Measurements from ENCODE around the gene TNFRSF25. TPM values are rescaled to one million over a fixed set of nuclear protein-coding genes. Genes with fewer than 3 reads are reported as not detected.

The TNFRSF25 gene
- total and polyA plus RNA-seq, 9 of the 15 experiments (the other 6 are each of a cell fraction or from before 2014, with no cell fraction given) = 0.24 to 0.49 TPM; not detected in 7

GRCh38 chr1:6424619-6425593, 41.1 kb downstream of the TNFRSF25 start, which contains the start of gene ESPN (continued):
- TF ChIP-seq CHCHD3 (CRISPR knock-in tag; IDR thresholded peaks at IDR 0.05) = no peak
- TF ChIP-seq YBX1 (IDR thresholded peaks at IDR 0.05) = no peak
- TF ChIP-seq MECOM (CRISPR knock-in tag; IDR thresholded peaks at IDR 0.05) = no peak
- no peak for TF ChIP-seq ZNF280B (CRISPR knock-in tag; IDR thresholded peaks at IDR 0.05)
- no peak for TF ChIP-seq BDP1 (IDR thresholded peaks at IDR 0.05; ENCODE audit: insufficient read depth, insufficient read length)
- no peak for TF ChIP-seq FOXO4 (CRISPR knock-in tag; IDR thresholded peaks at IDR 0.05)
- TF ChIP-seq FOXP4 (CRISPR knock-in tag; IDR thresholded peaks at IDR 0.05; ENCODE audit: borderline replicate concordance) = no peak; the same call in 1 of the 2 replicates
- TF ChIP-seq E2F6 (IDR thresholded peaks at IDR 0.05; ENCODE audit: borderline replicate concordance in 1 of 2, extremely low read depth in 1 of 2, insufficient read depth in 1 of 2, insufficient read length in 1 of 2, low read depth in 1 of 2, low read length in 1 of 2, poor library complexity in 1 of 2, severe bottlenecking in 1 of 2) = peak; percentile 62 to 82
- no peak for TF ChIP-seq ZNF668 (CRISPR knock-in tag; IDR thresholded peaks at IDR 0.05)
- peak; percentile 43 for TF ChIP-seq THAP12 (CRISPR knock-in tag; IDR thresholded peaks at IDR 0.05)
- no peak for TF ChIP-seq ELK1 (CRISPR knock-in tag; IDR thresholded peaks at IDR 0.05)
- TF ChIP-seq CBX2 (IDR thresholded peaks at IDR 0.05; ENCODE audit: insufficient read depth, low read length, poor library complexity, severe bottlenecking) = no peak
